GM12878 (cell line): ENCODE results near the gene C6orf120. TPM values are rescaled to one million over a fixed set of nuclear protein-coding genes. Genes with fewer than 3 reads are reported as not detected.

ENCODE experiments used
- ATAC-seq: fragments of 200-7000 bp; cut with Tn5 transposase; 3 replicates; pipeline ENCODE4 v1.9.1; 2020; ENCODE audit warnings: mild to moderate bottlenecking, moderate library complexity
- BruUV-seq: library from RNA; stranded (reverse); fragments of 400-500 nt; replicated peaks from 2 replicates; lab custom pipeline; 2021; lab: Mats Ljungman, UMichigan
- CTCF ChIA-PET: fragments of 300-600 bp; sonication (Branson Sonifier 250); formaldehyde crosslinking; extraction: SDS; loops from one replicate; lab custom pipeline; 2021; ENCODE audit warnings: inconsistent platforms; lab: Yijun Ruan, JAX
- POLR2A ChIA-PET: fragments of 350-600 bp; formaldehyde crosslinking; extraction: SDS; loops from one replicate; lab custom pipeline; 2021; ENCODE audit warnings: inconsistent platforms; lab: Charles Lee
- RAD21 ChIA-PET: fragments of 300-600 bp; sonication (Branson Sonifier 250); formaldehyde crosslinking; loops from one replicate; lab custom pipeline; 2023; ENCODE audit warnings: antibody characterized with exemption; ENCODE audit not compliant: unreplicated experiment; lab: Charles Lee
- SMC1A ChIA-PET: fragments of 300-600 bp; sonication (Branson Sonifier 250); formaldehyde crosslinking; loops from one replicate; lab custom pipeline; 2023; ENCODE audit not compliant: unreplicated experiment, uncharacterized antibody; lab: Charles Lee
- DNase-seq: peaks from one replicate; pipeline ENCODE4 v3.0.0-alpha.2; 2011; ENCODE audit warnings: low read depth, low spot score
- FAIRE-seq: peaks from 3 replicates; lab custom pipeline; 2011; peaks lifted over from hg19 to GRCh38; lab: Jason Lieb, UNC
- H2AFZ ChIP-seq: 2 replicates; pipeline ENCODE4 v1.6.0; 2011; ENCODE audit warnings: low read depth, low read length, control low read depth; ENCODE audit not compliant: control insufficient read depth
- H3K27ac ChIP-seq: 2 replicates; pipeline ENCODE4 v1.5.1; 2011; ENCODE audit warnings: control low read depth; ENCODE audit not compliant: control insufficient read depth, insufficient read depth
- H3K27me3 ChIP-seq, 2 experiments: replicated peaks in 1 of 2; 2 replicates each; pipeline versions ENCODE4 v1.6.0 to v1.6.1; 2011; ENCODE audit warnings: low read length in 1 of 2; ENCODE audit not compliant: control insufficient read depth in 2 of 2, insufficient read depth in 2 of 2
- H3K36me3 ChIP-seq, 2 experiments: 2 replicates each; pipeline ENCODE4 v1.5.1; 2011; ENCODE audit warnings: low read length in 1 of 2; ENCODE audit not compliant: control insufficient read depth in 2 of 2, insufficient read depth in 2 of 2
- H3K4me1 ChIP-seq: 2 replicates; pipeline ENCODE4 v1.6.1; 2011; ENCODE audit warnings: mild to moderate bottlenecking, low read length, moderate library complexity, mixed read lengths; ENCODE audit not compliant: control insufficient read depth, insufficient read depth
- H3K4me2 ChIP-seq: 2 replicates; pipeline ENCODE4 v1.6.0; 2011; ENCODE audit warnings: control low read depth; ENCODE audit not compliant: control insufficient read depth, insufficient read depth
- H3K4me3 ChIP-seq: fragments of 200-600 bp; sonication (generic); 2 replicates; pipeline ENCODE4 v1.5.1; 2016
- H3K79me2 ChIP-seq: 2 replicates; pipeline ENCODE4 v1.6.0; 2011; ENCODE audit warnings: low read length; ENCODE audit not compliant: control insufficient read depth, insufficient read depth
- H3K9ac ChIP-seq: 2 replicates; pipeline ENCODE4 v1.8.0; 2011; ENCODE audit warnings: low read length, control low read depth, mixed read lengths; ENCODE audit not compliant: control insufficient read depth, insufficient read depth
- H3K9me3 ChIP-seq: replicated peaks from 3 replicates; pipeline ENCODE4 v1.5.1; 2011; ENCODE audit warnings: mild to moderate bottlenecking, low read length; ENCODE audit not compliant: control insufficient read depth, insufficient read depth
- H4K20me1 ChIP-seq: 2 replicates; pipeline ENCODE4 v1.6.0; 2011; ENCODE audit not compliant: control insufficient read depth, insufficient read depth
- BACH1 ChIP-seq: fragments of 450-650 bp; IDR thresholded peaks from 2 replicates; pipeline ENCODE4 v1.6.1; 2017; ENCODE audit warnings: mild to moderate bottlenecking, borderline replicate concordance
- EED ChIP-seq: sonication (generic); IDR thresholded peaks from 2 replicates; pipeline ENCODE4 v1.6.1; 2016; ENCODE audit warnings: antibody characterized with exemption, low read depth
- ELK1 ChIP-seq: IDR thresholded peaks from 2 replicates; pipeline ENCODE4 v1.6.1; 2012; ENCODE audit warnings: low read depth, low read length, improper control_type of control experiment
- HDAC2 ChIP-seq: fragments of 200-600 bp; sonication (generic); IDR thresholded peaks from 2 replicates; pipeline ENCODE4 v1.6.1; 2017
- MEF2B ChIP-seq: fragments of 450-650 bp; IDR thresholded peaks from 2 replicates; pipeline ENCODE4 v1.6.1; 2018; ENCODE audit warnings: mild to moderate bottlenecking, moderate library complexity; ENCODE audit not compliant: partially characterized antibody, poor library complexity, severe bottlenecking
- MTA2 ChIP-seq: fragments of 450-650 bp; IDR thresholded peaks from 2 replicates; pipeline ENCODE4 v1.6.1; 2016; ENCODE audit warnings: low read depth, mild to moderate bottlenecking, moderate library complexity
- NBN ChIP-seq: fragments of 450-650 bp; IDR thresholded peaks from 2 replicates; pipeline ENCODE4 v1.6.1; 2016
- NFIC ChIP-seq: IDR thresholded peaks from 2 replicates; pipeline ENCODE4 v1.6.1; 2012; ENCODE audit warnings: low read depth, mild to moderate bottlenecking, inconsistent platforms, low read length, moderate library complexity
- NR2C2 ChIP-seq: IDR thresholded peaks from 2 replicates; pipeline ENCODE4 v1.6.1; 2011; ENCODE audit warnings: borderline replicate concordance, low read depth; ENCODE audit not compliant: control insufficient read depth, insufficient read length
- NR2F1 ChIP-seq: fragments of 450-650 bp; conservative IDR thresholded peaks from 2 replicates; pipeline ENCODE4 v1.6.1; 2017; ENCODE audit warnings: mild to moderate bottlenecking
- PML ChIP-seq: IDR thresholded peaks from 2 replicates; pipeline ENCODE4 v1.6.1; 2012; ENCODE audit warnings: low read length, inconsistent platforms
- POU2F2 ChIP-seq: IDR thresholded peaks from 3 replicates; pipeline ENCODE4 v1.6.1; 2011; ENCODE audit warnings: low read depth, mild to moderate bottlenecking, low read length, borderline replicate concordance
- RELB ChIP-seq: fragments of 450-650 bp; IDR thresholded peaks from 2 replicates; pipeline ENCODE4 v1.6.1; 2017; ENCODE audit warnings: low read depth, mild to moderate bottlenecking, moderate library complexity
- RFX5 ChIP-seq: IDR thresholded peaks from 2 replicates; pipeline ENCODE4 v1.6.1; 2011; ENCODE audit warnings: low read depth, low read length, improper control_type of control experiment
- SREBF2 ChIP-seq: IDR thresholded peaks from 2 replicates; pipeline ENCODE4 v1.6.1; 2012; ENCODE audit warnings: mild to moderate bottlenecking, low read length
- STAT3 ChIP-seq: IDR thresholded peaks from 2 replicates; pipeline ENCODE4 v1.6.1; 2011; ENCODE audit warnings: low read depth, low read length, improper control_type of control experiment
- TCF7 ChIP-seq: IDR thresholded peaks from 2 replicates; pipeline ENCODE4 v1.6.1; 2014; ENCODE audit warnings: antibody characterized with exemption, borderline replicate concordance
- USF2 ChIP-seq: IDR thresholded peaks from 2 replicates; pipeline ENCODE4 v1.6.1; 2011; ENCODE audit warnings: low read depth, low read length, improper control_type of control experiment, borderline replicate concordance
- ZBTB33 ChIP-seq: fragments of 450-650 bp; IDR thresholded peaks from 2 replicates; pipeline ENCODE4 v1.6.1; 2017; ENCODE audit warnings: mild to moderate bottlenecking
- ZNF217 ChIP-seq: fragments of 450-650 bp; IDR thresholded peaks from 2 replicates; pipeline ENCODE4 v1.6.1; 2017; ENCODE audit warnings: antibody characterized with exemption, mild to moderate bottlenecking
- WGBS: methylation state at CpG from one replicate; pipeline ENCODE4 v1.1.6; 2016; ENCODE audit warnings: low lambda C conversion rate; ENCODE audit not compliant: insufficient replicate concordance, insufficient coverage; ENCODE audit errors: missing lambda C conversion rate; 5-methylcytosine and 5-hydroxymethylcytosine counted together
- in situ Hi-C: fragments of 300-500 bp; cut with MboI; formaldehyde crosslinking; loops from 9 replicates; pipeline ENCODE4 v1.14.3; 2018; ENCODE audit warnings: mixed read lengths
- intact Hi-C: fragments of 100-400 bp; cut with micrococcal nuclease; formaldehyde crosslinking; loops from one replicate; pipeline ENCODE4 v1.14.2; 2022; ENCODE audit not compliant: unreplicated experiment
- polyA plus RNA-seq, 11 experiments: library from polyadenylated mRNA; depleted of rRNA in 4 of 11; unstranded in 6 of 11; stranded (reverse) in 5 of 11; fragments of >200 nt; fragmentation: Nextera tagmentation in 4 of 11; fragmentation: Illumina TruSeq in 1 of 11; extraction: Ambion mirVana in 4 of 11; extraction: Trizol in 1 of 11; gene quantifications; 1 replicate in 1 of 11; 2 replicates in 10 of 11; pipeline versions ENCODE4 v1.2.1 to v1.2.3, GENCODE V29; 2011 to 2016; ENCODE audit warnings: inconsistent platforms in 2 of 11, missing spikeins in 2 of 11, low read depth in 1 of 11
- total RNA-seq, 4 experiments: library from RNA; depleted of rRNA in 3 of 4; stranded (reverse); fragments of >200 nt in 3 of 4; fragmentation: Illumina TruSeq in 1 of 4; extraction: Trizol in 1 of 4; gene quantifications; 2 replicates each; pipeline versions ENCODE4 v1.2.1 to v1.2.3, GENCODE V29; 2013 to 2021

The C6orf120 gene
- total and polyA plus RNA-seq, 10 of the 15 experiments (the other 5 are each of a cell fraction or from before 2014, with no cell fraction given) = 3.6 to 23.9 (median 18.2) TPM

GRCh38 chr6:169710009-169710408 lies 8.1 kb downstream of the C6orf120 start:
- CTCF ChIA-PET = interaction anchor here (1.2 to 2.5 kb wide), 4 partner anchors 9 to 841 kb away, joined by 3 to 13 read pairs (median 7); no protein-coding TSS in a partner anchor
- RAD21 ChIA-PET = interaction anchor here (1.0 kb wide), 1 partner anchor 13 kb away, joined by 3 read pairs; no protein-coding TSS in a partner anchor
- H2AFZ ChIP-seq = no peak overlapping the region
- 65% methylated on average over 3 of the region's 3 CpGs for WGBS
- peaks cover 6% of the 10 kb centered on the region; the same call in 1 of the 2 replicates for H3K4me1 ChIP-seq
- H3K9ac ChIP-seq = no peak overlapping the region
- H3K36me3 ChIP-seq = peaks cover 0 to 2% of the 10 kb centered on the region in 2 experiments; a peak in 3 of 4 replicates
- peaks cover 4% of the 10 kb centered on the region for H3K79me2 ChIP-seq
- H3K27ac ChIP-seq = no peak overlapping the region
- peak; percentile 35 for FAIRE-seq
- DNase-seq = no peak
- POLR2A ChIA-PET = interaction anchor here (1.1 kb wide), 1 partner anchor 12 kb away, joined by 3 read pairs; no protein-coding TSS in a partner anchor
- in situ Hi-C loops = no loop called here
- intact Hi-C loops = no loop called here
- no peaks in the 10 kb centered on the region for H3K27me3 ChIP-seq
- no peak for TF ChIP-seq RELB
- no peak for TF ChIP-seq POU2F2
- TF ChIP-seq HDAC2 = no peak
- no peak for TF ChIP-seq ZBTB33
- no peak for TF ChIP-seq ELK1
- no peak for TF ChIP-seq NR2C2
- TF ChIP-seq USF2 = no peak
- TF ChIP-seq NR2F1 = no peak
- no peak for TF ChIP-seq NFIC
- no peak for TF ChIP-seq PML
- TF ChIP-seq BACH1 = no peak
- TF ChIP-seq RFX5 = no peak
- no peak for TF ChIP-seq NBN
- TF ChIP-seq EED = no peak
- no peak for TF ChIP-seq SREBF2
- no peak for TF ChIP-seq ZNF217
- TF ChIP-seq TCF7 = no peak
- TF ChIP-seq STAT3 = no peak
- no peak for TF ChIP-seq MEF2B
- no peak for TF ChIP-seq MTA2
- ATAC-seq = no peak
- H3K4me3 ChIP-seq = no peak overlapping the region
- H4K20me1 ChIP-seq = no peaks in the 10 kb centered on the region
- no TSS peak for BruUV-seq
- no peaks in the 10 kb centered on the region for H3K9me3 ChIP-seq
- no peak overlapping the region for H3K4me2 ChIP-seq
- SMC1A ChIA-PET = interaction anchor here (1.2 to 1.7 kb wide), 3 partner anchors 12 to 42 kb away, joined by 3 to 8 read pairs (median 6); partner anchors contain the start of genes DYNLT2 and ERMARD
